Neural progenitor cell (in vitro differentiated cells): ENCODE measurements around the gene ITSN1.

Experiments used
- CTCF ChIP-seq: fragments of 200-600 bp; sonication (generic); IDR thresholded peaks from 2 replicates; pipeline ENCODE4 v1.5.1; 2017; ENCODE audit warnings: antibody characterized with exemption, mild to moderate bottlenecking
- EZH2 ChIP-seq: fragments of 200-600 bp; sonication (generic); IDR thresholded peaks from 2 replicates; pipeline ENCODE4 v1.6.1; 2017; ENCODE audit warnings: antibody characterized with exemption, mild to moderate bottlenecking, moderate library complexity

GRCh38 chr21:33598051-33598450 lies 44.2 kb upstream of the ITSN1 start:
- no peak for TF ChIP-seq CTCF
- TF ChIP-seq EZH2, result no peak
